H9 (cell line): ENCODE measurements around the gene TRPM1. TPM values are rescaled to one million over a fixed set of nuclear protein-coding genes. Genes with fewer than 3 reads are reported as not detected.
A peak's percentile ranks its signal among the peaks of the same experiment; 100 is the strongest.

Experiments used
- DNase-seq: peaks from one replicate; pipeline ENCODE4 v3.0.0-alpha.2; 2017
- H2AFZ ChIP-seq: one replicate; pipeline ENCODE4 v1.6.1; 2013; ENCODE audit warnings: mild to moderate bottlenecking, low read length, control low read depth, moderate library complexity
- H2AK5ac ChIP-seq: 2 replicates; pipeline ENCODE4 v1.6.1; 2013; ENCODE audit warnings: low read length, control low read depth, mixed read lengths; ENCODE audit not compliant: insufficient read length
- H2BK120ac ChIP-seq: one replicate; pipeline ENCODE4 v1.6.1; 2013; ENCODE audit warnings: low read depth, mild to moderate bottlenecking, low read length, control low read depth, inconsistent platforms; ENCODE audit not compliant: poor library complexity, severe bottlenecking
- H2BK12ac ChIP-seq: 2 replicates; pipeline ENCODE4 v1.6.1; 2013; ENCODE audit warnings: low read length, control low read depth, mixed read lengths, low read depth; ENCODE audit not compliant: insufficient read length
- H2BK15ac ChIP-seq: 2 replicates; pipeline ENCODE4 v1.6.1; 2013; ENCODE audit warnings: low read depth, low read length, control low read depth
- H2BK20ac ChIP-seq: one replicate; pipeline ENCODE4 v1.6.1; 2013; ENCODE audit warnings: low read depth, mild to moderate bottlenecking, low read length, control low read depth, inconsistent platforms; ENCODE audit not compliant: poor library complexity, severe bottlenecking
- H2BK5ac ChIP-seq: 2 replicates; pipeline ENCODE4 v1.6.1; 2013; ENCODE audit warnings: low read length, control low read depth, mixed read lengths; ENCODE audit not compliant: insufficient read length
- H3K14ac ChIP-seq: 2 replicates; pipeline ENCODE4 v1.6.1; 2013; ENCODE audit warnings: low read length, control low read depth; ENCODE audit not compliant: insufficient read depth
- H3K18ac ChIP-seq: 2 replicates; pipeline ENCODE4 v1.6.1; 2013; ENCODE audit warnings: low read depth, mild to moderate bottlenecking, mixed read lengths, low read length, control low read depth; ENCODE audit not compliant: insufficient read length
- H3K23ac ChIP-seq: 2 replicates; pipeline ENCODE4 v1.6.1; 2013; ENCODE audit warnings: low read length, control low read depth, mixed read lengths, low read depth; ENCODE audit not compliant: insufficient read length
- H3K23me2 ChIP-seq: 2 replicates; pipeline ENCODE4 v1.6.1; 2013; ENCODE audit warnings: low read depth, mild to moderate bottlenecking, mixed read lengths, low read length, control low read depth; ENCODE audit not compliant: insufficient read length, poor library complexity, severe bottlenecking
- H3K27ac ChIP-seq: 2 replicates; pipeline ENCODE4 v1.5.1; 2013; ENCODE audit warnings: low read length, control low read depth, mixed read lengths, low read depth; ENCODE audit not compliant: insufficient read length
- H3K27me3 ChIP-seq: 2 replicates; pipeline ENCODE4 v1.6.1; 2013; ENCODE audit warnings: low read length, control low read depth, inconsistent platforms; ENCODE audit not compliant: insufficient read depth
- H3K4ac ChIP-seq: 2 replicates; pipeline ENCODE4 v1.6.1; 2013; ENCODE audit warnings: low read depth, mild to moderate bottlenecking, control low read depth, inconsistent platforms, low read length, moderate library complexity
- H3K4me1 ChIP-seq: 2 replicates; pipeline ENCODE4 v1.6.1; 2013; ENCODE audit warnings: low read length, control low read depth, inconsistent platforms; ENCODE audit not compliant: insufficient read depth
- H3K4me2 ChIP-seq: 2 replicates; pipeline ENCODE4 v1.6.1; 2013; ENCODE audit warnings: low read length, control low read depth, mixed read lengths; ENCODE audit not compliant: insufficient read length, insufficient read depth
- H3K56ac ChIP-seq: 2 replicates; pipeline ENCODE4 v1.6.1; 2013; ENCODE audit warnings: low read depth, mild to moderate bottlenecking, mixed read lengths, low read length, control low read depth; ENCODE audit not compliant: insufficient read length
- H3K79me1 ChIP-seq: 2 replicates; pipeline ENCODE4 v1.6.1; 2013; ENCODE audit warnings: low read depth, mild to moderate bottlenecking, moderate library complexity, low read length, control low read depth, inconsistent platforms; ENCODE audit not compliant: insufficient read depth, poor library complexity, severe bottlenecking
- H3K79me2 ChIP-seq: 2 replicates; pipeline ENCODE4 v1.6.1; 2013; ENCODE audit warnings: low read length, control low read depth, inconsistent platforms; ENCODE audit not compliant: insufficient read depth
- H3K9ac ChIP-seq: 2 replicates; pipeline ENCODE4 v1.6.1; 2013; ENCODE audit warnings: low read length, control low read depth, mixed read lengths; ENCODE audit not compliant: insufficient read length; ENCODE audit errors: extremely low read depth
- H3K9me3 ChIP-seq: one replicate; pipeline ENCODE4 v1.6.1; 2013; ENCODE audit warnings: low read depth, low read length, inconsistent platforms; ENCODE audit not compliant: control insufficient read depth
- H3T11ph ChIP-seq: one replicate; pipeline ENCODE4 v1.6.1; 2013; ENCODE audit warnings: mild to moderate bottlenecking, low read length, control low read depth, inconsistent platforms
- H4K20me1 ChIP-seq: one replicate; pipeline ENCODE4 v1.6.1; 2013; ENCODE audit not compliant: control insufficient read depth, insufficient read length, insufficient read depth
- H4K5ac ChIP-seq: 2 replicates; pipeline ENCODE4 v1.6.1; 2013; ENCODE audit warnings: low read depth, mild to moderate bottlenecking, mixed read lengths, low read length, control low read depth; ENCODE audit not compliant: insufficient read length
- H4K8ac ChIP-seq: replicated peaks from 2 replicates; pipeline ENCODE4 v1.6.1; 2013; ENCODE audit warnings: low read length, control low read depth, mixed read lengths, low read depth; ENCODE audit not compliant: insufficient read length
- H4K91ac ChIP-seq: 2 replicates; pipeline ENCODE4 v1.6.1; 2013; ENCODE audit warnings: low read depth, mild to moderate bottlenecking, moderate library complexity, mixed read lengths, low read length, control low read depth; ENCODE audit not compliant: insufficient read length
- H3K27ac Mint-ChIP-seq, 3 experiments: 2 replicates in 2 of 3; 3 replicates in 1 of 3; pipeline ENCODE4 v1.8.0; 2020 to 2021; ENCODE audit warnings: mixed read lengths in 3 of 3, mild to moderate bottlenecking in 1 of 3, moderate library complexity in 1 of 3
- H3K27me3 Mint-ChIP-seq: 2 replicates; pipeline ENCODE4 v1.8.0; 2021; ENCODE audit warnings: low read depth, mild to moderate bottlenecking, moderate library complexity, mixed read lengths
- H3K36me3 Mint-ChIP-seq, 3 experiments: 2 replicates in 2 of 3; 3 replicates in 1 of 3; pipeline ENCODE4 v1.8.0; 2020 to 2021; ENCODE audit warnings: low read depth in 3 of 3, mixed read lengths in 3 of 3; ENCODE audit not compliant: insufficient read depth in 1 of 3
- H3K4me1 Mint-ChIP-seq, 2 experiments: 2 replicates each; pipeline ENCODE4 v1.8.0; 2020; ENCODE audit warnings: mixed read lengths in 2 of 2
- H3K4me3 Mint-ChIP-seq, 2 experiments: 2 replicates in 1 of 2; 3 replicates in 1 of 2; pipeline ENCODE4 v1.8.0; 2020 to 2021; ENCODE audit warnings: mild to moderate bottlenecking in 2 of 2, mixed read lengths in 2 of 2, moderate library complexity in 1 of 2
- H3K9me3 Mint-ChIP-seq, 2 experiments: 2 replicates in 1 of 2; 3 replicates in 1 of 2; pipeline ENCODE4 v1.8.0; 2020; ENCODE audit warnings: mild to moderate bottlenecking in 2 of 2, mixed read lengths in 2 of 2, moderate library complexity in 1 of 2
- WGBS: extraction: QIAGEN DNeasy Blood & Tissue Kit; methylation state at CpG from one replicate; pipeline ENCODE4 v1.1.7; 2013; ENCODE audit warnings: missing lambda C conversion rate, low lambda C conversion rate, mixed read lengths; ENCODE audit not compliant: insufficient read length; ENCODE audit errors: extremely low coverage; 5-methylcytosine and 5-hydroxymethylcytosine counted together
- total RNA-seq: library from RNA; stranded (reverse); gene quantifications from 2 replicates; pipeline ENCODE4 v1.2.1, GENCODE V29; 2021
- TF ChIP-seq, protein P1 (sequence below): fragments of 200-600 bp; sonication (generic); conservative IDR thresholded peaks from 3 replicates; pipeline ENCODE4 v1.8.0; 2021; ENCODE audit warnings: antibody characterized with exemption, mild to moderate bottlenecking

Gene TRPM1
- total RNA-seq, 1 experiment from 2014 or later, result not detected

DNA sequence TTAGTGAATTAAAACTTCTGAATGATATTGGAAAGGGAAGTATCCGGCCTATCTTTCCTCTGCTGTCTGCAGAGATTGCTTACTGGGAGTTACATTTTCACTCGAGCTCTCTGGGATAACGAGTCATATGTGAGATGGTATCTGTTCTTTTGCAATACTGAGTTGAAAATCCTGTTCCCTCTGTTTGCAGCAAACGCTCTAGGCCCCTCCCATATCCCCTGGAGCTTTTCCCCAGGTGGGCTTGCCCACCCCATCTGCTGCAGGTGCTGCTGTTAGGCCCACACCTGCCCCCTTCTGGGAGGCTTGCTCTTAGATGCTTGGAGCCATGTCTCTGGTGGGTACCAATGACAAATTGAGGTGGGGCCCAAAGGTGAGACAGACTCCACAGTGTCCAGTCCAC, 67.4 kb downstream of the TRPM1 start:
- Histone ChIP-seq H2BK20ac (no peak overlapping the region), H3K14ac (no peak overlapping the region), H4K8ac (no peak overlapping the region), H3K79me1 (no peaks in the 10 kb centered on the region), H3K9ac (no peak overlapping the region), H4K91ac (no peak overlapping the region), H3K4me1 (no peaks in the 10 kb centered on the region), H3K4ac (no peak overlapping the region), H3K18ac (no peak overlapping the region), H3K27me3 (no peaks in the 10 kb centered on the region), H3K23ac (no peak overlapping the region), H2BK5ac (no peak overlapping the region), H3K9me3 (no peaks in the 10 kb centered on the region), H2BK15ac (no peak overlapping the region), H3K4me2 (no peak overlapping the region), H3K27ac (no peak overlapping the region), H2BK120ac (no peak overlapping the region), H4K5ac (no peak overlapping the region), H3K79me2 (no peaks in the 10 kb centered on the region), H2AFZ (no peak overlapping the region), H2AK5ac (no peak overlapping the region), H3K56ac (no peak overlapping the region), H3T11ph (no peak overlapping the region), H2BK12ac (no peak overlapping the region), H3K23me2 (peaks cover 3% of the 10 kb centered on the region), H4K20me1 (no peaks in the 10 kb centered on the region)
- H3K27ac Mint-ChIP-seq, result no peak overlapping the region
- H3K9me3 Mint-ChIP-seq, result no peaks in the 10 kb centered on the region; a peak in 1 of 5 replicates
- TF ChIP-seq, protein P1, sequence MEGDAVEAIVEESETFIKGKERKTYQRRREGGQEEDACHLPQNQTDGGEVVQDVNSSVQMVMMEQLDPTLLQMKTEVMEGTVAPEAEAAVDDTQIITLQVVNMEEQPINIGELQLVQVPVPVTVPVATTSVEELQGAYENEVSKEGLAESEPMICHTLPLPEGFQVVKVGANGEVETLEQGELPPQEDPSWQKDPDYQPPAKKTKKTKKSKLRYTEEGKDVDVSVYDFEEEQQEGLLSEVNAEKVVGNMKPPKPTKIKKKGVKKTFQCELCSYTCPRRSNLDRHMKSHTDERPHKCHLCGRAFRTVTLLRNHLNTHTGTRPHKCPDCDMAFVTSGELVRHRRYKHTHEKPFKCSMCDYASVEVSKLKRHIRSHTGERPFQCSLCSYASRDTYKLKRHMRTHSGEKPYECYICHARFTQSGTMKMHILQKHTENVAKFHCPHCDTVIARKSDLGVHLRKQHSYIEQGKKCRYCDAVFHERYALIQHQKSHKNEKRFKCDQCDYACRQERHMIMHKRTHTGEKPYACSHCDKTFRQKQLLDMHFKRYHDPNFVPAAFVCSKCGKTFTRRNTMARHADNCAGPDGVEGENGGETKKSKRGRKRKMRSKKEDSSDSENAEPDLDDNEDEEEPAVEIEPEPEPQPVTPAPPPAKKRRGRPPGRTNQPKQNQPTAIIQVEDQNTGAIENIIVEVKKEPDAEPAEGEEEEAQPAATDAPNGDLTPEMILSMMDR, result peak; percentile 24; the same call in 2 of the 3 replicates
- no peak overlapping the region for H3K4me3 Mint-ChIP-seq
- H3K36me3 Mint-ChIP-seq, result no peaks in the 10 kb centered on the region
- DNase-seq, result no peak
- no peaks in the 10 kb centered on the region for H3K27me3 Mint-ChIP-seq
- no CpG with 5 or more reads among the region's 4 CpGs for WGBS
- H3K4me1 Mint-ChIP-seq, result peaks cover 20% of the 10 kb centered on the region in 2 experiments
